ENCODE data around the gene RMRP. TPM values are rescaled to one million over a fixed set of nuclear protein-coding genes. Genes with fewer than 3 reads are reported as not detected.

Gene RMRP
- total and polyA plus RNA-seq, 9 of the 15 experiments (the other 6 are each of a cell fraction or from before 2014, with no cell fraction given): 75.7 to 89,974 (median 13,378) TPM; not detected in 3

- TF ChIP-seq SMARCA4 (IDR thresholded peaks at IDR 0.05) (0 out of 2 replicates have a peak, but pooled peaks have one; percentile 21), ADNP (tag; IDR thresholded peaks at IDR 0.05) (0 out of 2 replicates have a peak, but pooled peaks have one; percentile 28), POLR2A (conservative IDR thresholded peaks at IDR 0.05) (0 out of 2 replicates have a peak, but pooled peaks have one; percentile 36), ZFX (CRISPR knock-in tag; IDR thresholded peaks at IDR 0.05) (peak; percentile 28), CHD4 (IDR thresholded peaks at IDR 0.05; ENCODE audit: insufficient read depth, insufficient replicate concordance, low read depth, low read length, poor library complexity, severe bottlenecking) (peak; percentile 53), E2F1 (CRISPR knock-in tag; IDR thresholded peaks at IDR 0.05) (no peak)
- TF ChIP-seq, protein P1, sequence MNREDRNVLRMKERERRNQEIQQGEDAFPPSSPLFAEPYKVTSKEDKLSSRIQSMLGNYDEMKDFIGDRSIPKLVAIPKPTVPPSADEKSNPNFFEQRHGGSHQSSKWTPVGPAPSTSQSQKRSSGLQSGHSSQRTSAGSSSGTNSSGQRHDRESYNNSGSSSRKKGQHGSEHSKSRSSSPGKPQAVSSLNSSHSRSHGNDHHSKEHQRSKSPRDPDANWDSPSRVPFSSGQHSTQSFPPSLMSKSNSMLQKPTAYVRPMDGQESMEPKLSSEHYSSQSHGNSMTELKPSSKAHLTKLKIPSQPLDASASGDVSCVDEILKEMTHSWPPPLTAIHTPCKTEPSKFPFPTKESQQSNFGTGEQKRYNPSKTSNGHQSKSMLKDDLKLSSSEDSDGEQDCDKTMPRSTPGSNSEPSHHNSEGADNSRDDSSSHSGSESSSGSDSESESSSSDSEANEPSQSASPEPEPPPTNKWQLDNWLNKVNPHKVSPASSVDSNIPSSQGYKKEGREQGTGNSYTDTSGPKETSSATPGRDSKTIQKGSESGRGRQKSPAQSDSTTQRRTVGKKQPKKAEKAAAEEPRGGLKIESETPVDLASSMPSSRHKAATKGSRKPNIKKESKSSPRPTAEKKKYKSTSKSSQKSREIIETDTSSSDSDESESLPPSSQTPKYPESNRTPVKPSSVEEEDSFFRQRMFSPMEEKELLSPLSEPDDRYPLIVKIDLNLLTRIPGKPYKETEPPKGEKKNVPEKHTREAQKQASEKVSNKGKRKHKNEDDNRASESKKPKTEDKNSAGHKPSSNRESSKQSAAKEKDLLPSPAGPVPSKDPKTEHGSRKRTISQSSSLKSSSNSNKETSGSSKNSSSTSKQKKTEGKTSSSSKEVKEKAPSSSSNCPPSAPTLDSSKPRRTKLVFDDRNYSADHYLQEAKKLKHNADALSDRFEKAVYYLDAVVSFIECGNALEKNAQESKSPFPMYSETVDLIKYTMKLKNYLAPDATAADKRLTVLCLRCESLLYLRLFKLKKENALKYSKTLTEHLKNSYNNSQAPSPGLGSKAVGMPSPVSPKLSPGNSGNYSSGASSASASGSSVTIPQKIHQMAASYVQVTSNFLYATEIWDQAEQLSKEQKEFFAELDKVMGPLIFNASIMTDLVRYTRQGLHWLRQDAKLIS (CRISPR knock-in tag; IDR thresholded peaks at IDR 0.05): no peak
These were observed 831 bp downstream of the RMRP start (continued) for GRCh38 chr9:35656831-35657545.
